Astrocyte (in vitro differentiated cells and primary cell): ENCODE results near the gene UBE2G2. TPM values are rescaled to one million over a fixed set of nuclear protein-coding genes. Genes with fewer than 3 reads are reported as not detected.
"Not testable (repeated sequence)": the region's sequence is repeated elsewhere in the genome, so short reads cannot be mapped to it uniquely, and the experiment has no call there.

ENCODE experiments used
- DNase-seq: peaks from one replicate; pipeline ENCODE4 v3.0.0-alpha.2; 2010; ENCODE audit warnings: low read depth
- FAIRE-seq: peaks from 2 replicates; lab custom pipeline; 2011; peaks lifted over from hg19 to GRCh38; lab: Jason Lieb, UNC
- H2AFZ ChIP-seq: 2 replicates; pipeline ENCODE4 v1.6.0; 2012; ENCODE audit warnings: low read depth, low read length, inconsistent platforms
- H3K27ac ChIP-seq: 2 replicates; pipeline ENCODE4 v1.5.1; 2011; ENCODE audit warnings: low read depth, low read length, inconsistent platforms
- H3K27me3 ChIP-seq: 2 replicates; pipeline ENCODE4 v1.6.0; 2011; ENCODE audit warnings: low read length, inconsistent platforms; ENCODE audit not compliant: insufficient read depth
- H3K36me3 ChIP-seq: 2 replicates; pipeline ENCODE4 v1.5.1; 2011; ENCODE audit warnings: low read length, inconsistent platforms; ENCODE audit not compliant: insufficient read depth
- H3K4me1 ChIP-seq: 2 replicates; pipeline ENCODE4 v1.5.1; 2011; ENCODE audit warnings: low read length, inconsistent platforms; ENCODE audit not compliant: insufficient read depth
- H3K4me2 ChIP-seq: 2 replicates; pipeline ENCODE4 v1.6.0; 2012; ENCODE audit warnings: low read length, inconsistent platforms
- H3K4me3 ChIP-seq: 2 replicates; pipeline ENCODE4 v1.5.1; 2011; ENCODE audit warnings: low read depth, mild to moderate bottlenecking, low read length, inconsistent platforms; ENCODE audit not compliant: insufficient read depth
- H3K79me2 ChIP-seq: 2 replicates; pipeline ENCODE4 v1.6.0; 2012; ENCODE audit warnings: mild to moderate bottlenecking, low read length, inconsistent platforms; ENCODE audit not compliant: insufficient read depth
- H3K9ac ChIP-seq: 2 replicates; pipeline ENCODE4 v1.6.0; 2012; ENCODE audit warnings: mild to moderate bottlenecking, low read length, inconsistent platforms
- H3K9me3 ChIP-seq: 2 replicates; pipeline ENCODE4 v1.5.1; 2012; ENCODE audit warnings: low read depth, mild to moderate bottlenecking, low read length, inconsistent platforms; ENCODE audit not compliant: insufficient read depth
- H4K20me1 ChIP-seq: 2 replicates; pipeline ENCODE4 v1.6.0; 2012; ENCODE audit warnings: low read length, inconsistent platforms; ENCODE audit not compliant: insufficient read depth
- H3K27ac Mint-ChIP-seq: one replicate; pipeline ENCODE4 v1.8.0; 2021; ENCODE audit warnings: mild to moderate bottlenecking, mixed read lengths; ENCODE audit not compliant: unreplicated experiment
- H3K27me3 Mint-ChIP-seq: one replicate; pipeline ENCODE4 v1.8.0; 2021; ENCODE audit warnings: low read depth, mixed read lengths; ENCODE audit not compliant: unreplicated experiment
- H3K36me3 Mint-ChIP-seq: one replicate; pipeline ENCODE4 v1.8.0; 2021; ENCODE audit warnings: low read depth, mixed read lengths; ENCODE audit not compliant: unreplicated experiment
- H3K4me1 Mint-ChIP-seq: one replicate; pipeline ENCODE4 v1.8.0; 2021; ENCODE audit warnings: low read depth, mixed read lengths; ENCODE audit not compliant: unreplicated experiment
- H3K4me3 Mint-ChIP-seq: one replicate; pipeline ENCODE4 v1.8.0; 2021; ENCODE audit warnings: mild to moderate bottlenecking, moderate library complexity, mixed read lengths; ENCODE audit not compliant: unreplicated experiment
- H3K9me3 Mint-ChIP-seq: one replicate; pipeline ENCODE4 v1.8.0; 2021; ENCODE audit warnings: mild to moderate bottlenecking, mixed read lengths; ENCODE audit not compliant: unreplicated experiment
- EZH2 ChIP-seq: IDR thresholded peaks from 2 replicates; pipeline ENCODE4 v1.6.1; 2012; ENCODE audit warnings: mild to moderate bottlenecking, low read length, inconsistent platforms; ENCODE audit not compliant: insufficient read depth
- total RNA-seq: library from RNA; stranded (reverse); gene quantifications from 2 replicates; pipeline ENCODE4 v1.2.1, GENCODE V29; 2021
- TF ChIP-seq, protein P1 (sequence below): IDR thresholded peaks from 2 replicates; pipeline ENCODE4 v1.5.1; 2011; ENCODE audit warnings: low read depth, mild to moderate bottlenecking, inconsistent platforms, low read length, moderate library complexity; ENCODE audit not compliant: insufficient read depth

The UBE2G2 gene
- total RNA-seq, 1 donor from 2014 or later, result 74.5 TPM

DNA sequence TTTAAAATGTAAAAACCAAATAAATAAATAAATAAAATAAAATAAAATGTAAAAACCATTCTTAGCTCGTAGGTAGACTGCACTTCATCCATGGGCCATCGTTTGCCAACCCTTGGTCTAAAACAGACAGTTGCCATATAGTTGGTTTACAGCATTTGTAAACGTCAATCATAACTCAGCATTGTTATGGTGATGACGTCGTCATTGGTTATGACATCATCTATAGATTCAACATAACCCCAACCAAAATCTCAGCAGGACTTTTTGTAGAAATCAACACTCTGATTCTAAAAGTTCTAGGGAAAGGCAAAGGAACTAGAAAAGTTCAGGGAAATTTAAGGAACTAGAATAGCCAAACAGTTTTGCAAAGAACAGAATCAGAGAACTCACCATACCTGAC is 32.0 kb upstream of the UBE2G2 start:
- peaks cover 11% of the 10 kb centered on the region for H3K9me3 Mint-ChIP-seq
- H3K79me2 ChIP-seq, result no peaks in the 10 kb centered on the region

DNA sequence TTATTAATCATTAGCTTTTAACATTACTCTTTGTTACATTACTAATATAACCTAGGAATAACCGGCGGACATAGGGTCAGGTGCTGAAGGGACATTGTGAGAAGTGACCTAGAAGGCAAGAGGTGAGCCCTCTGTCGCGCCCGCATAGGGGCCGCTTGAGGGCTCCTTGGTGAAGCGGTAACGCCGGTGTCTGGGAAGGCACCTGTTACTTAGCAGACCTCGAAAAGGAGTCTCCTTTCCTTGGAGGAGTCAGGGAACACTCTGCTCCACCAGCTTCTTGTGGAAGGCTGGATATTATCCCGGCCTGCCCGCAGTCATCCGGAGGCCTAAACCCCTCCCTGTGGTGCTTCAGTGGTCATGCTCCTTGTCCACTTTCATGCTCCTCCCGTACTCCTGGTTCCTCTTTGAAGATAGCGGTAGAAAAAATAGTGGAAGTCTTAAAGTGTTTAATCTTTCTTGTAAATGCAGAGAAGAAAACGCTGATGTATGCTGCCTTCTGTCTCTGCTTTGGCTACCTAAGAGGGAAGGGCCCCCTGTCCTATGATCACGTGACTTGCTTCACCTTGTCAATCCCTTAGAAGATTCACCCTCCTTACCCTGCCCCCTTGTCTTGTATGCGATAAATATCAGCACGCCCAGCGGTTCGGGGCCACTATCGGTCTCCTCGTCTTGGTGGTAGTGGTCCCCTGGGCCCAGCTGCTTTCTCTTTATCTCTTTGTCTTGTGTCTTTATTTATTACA is 31.1 kb upstream of the UBE2G2 start:
- H3K9me3 ChIP-seq, result peaks cover 15% of the 10 kb centered on the region
- H3K27ac Mint-ChIP-seq, H4K20me1 ChIP-seq, H3K36me3 ChIP-seq, DNase-seq, H3K9ac ChIP-seq, H2AFZ ChIP-seq, H3K36me3 Mint-ChIP-seq, H3K27ac ChIP-seq, H3K27me3 ChIP-seq, H3K4me3 Mint-ChIP-seq, H3K4me1 ChIP-seq, H3K4me3 ChIP-seq, H3K79me2 ChIP-seq, FAIRE-seq, H3K4me2 ChIP-seq, H3K4me1 Mint-ChIP-seq: not testable (repeated sequence)
- peaks cover 18% of the 10 kb centered on the region for H3K9me3 Mint-ChIP-seq
- peaks cover 49% of the 10 kb centered on the region for H3K27me3 Mint-ChIP-seq

More for the DNA sequence above, 32.0 kb upstream of the UBE2G2 start:
- DNase-seq, result no peak
- H3K4me1 ChIP-seq, result no peaks in the 10 kb centered on the region
- H2AFZ ChIP-seq, result no peak overlapping the region
- no peak overlapping the region for H3K27ac ChIP-seq
- H3K4me2 ChIP-seq, result no peak overlapping the region
- H3K4me3 Mint-ChIP-seq, result no peak overlapping the region
- peaks cover 7% of the 10 kb centered on the region for H3K9me3 ChIP-seq
- H3K36me3 Mint-ChIP-seq, result peaks cover 7% of the 10 kb centered on the region
- H4K20me1 ChIP-seq, result no peaks in the 10 kb centered on the region
- H3K27me3 ChIP-seq, result peaks cover 2% of the 10 kb centered on the region
- no peaks in the 10 kb centered on the region for H3K36me3 ChIP-seq
- TF ChIP-seq, protein P1, sequence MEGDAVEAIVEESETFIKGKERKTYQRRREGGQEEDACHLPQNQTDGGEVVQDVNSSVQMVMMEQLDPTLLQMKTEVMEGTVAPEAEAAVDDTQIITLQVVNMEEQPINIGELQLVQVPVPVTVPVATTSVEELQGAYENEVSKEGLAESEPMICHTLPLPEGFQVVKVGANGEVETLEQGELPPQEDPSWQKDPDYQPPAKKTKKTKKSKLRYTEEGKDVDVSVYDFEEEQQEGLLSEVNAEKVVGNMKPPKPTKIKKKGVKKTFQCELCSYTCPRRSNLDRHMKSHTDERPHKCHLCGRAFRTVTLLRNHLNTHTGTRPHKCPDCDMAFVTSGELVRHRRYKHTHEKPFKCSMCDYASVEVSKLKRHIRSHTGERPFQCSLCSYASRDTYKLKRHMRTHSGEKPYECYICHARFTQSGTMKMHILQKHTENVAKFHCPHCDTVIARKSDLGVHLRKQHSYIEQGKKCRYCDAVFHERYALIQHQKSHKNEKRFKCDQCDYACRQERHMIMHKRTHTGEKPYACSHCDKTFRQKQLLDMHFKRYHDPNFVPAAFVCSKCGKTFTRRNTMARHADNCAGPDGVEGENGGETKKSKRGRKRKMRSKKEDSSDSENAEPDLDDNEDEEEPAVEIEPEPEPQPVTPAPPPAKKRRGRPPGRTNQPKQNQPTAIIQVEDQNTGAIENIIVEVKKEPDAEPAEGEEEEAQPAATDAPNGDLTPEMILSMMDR, result no peak
- no peak for TF ChIP-seq EZH2
- H3K4me3 ChIP-seq, result no peak overlapping the region
- no peak overlapping the region for H3K9ac ChIP-seq
- peak; percentile 17 for FAIRE-seq
- peaks cover 44% of the 10 kb centered on the region for H3K27me3 Mint-ChIP-seq
- H3K27ac Mint-ChIP-seq, result no peak overlapping the region
- peaks cover 3% of the 10 kb centered on the region for H3K4me1 Mint-ChIP-seq

DNA sequence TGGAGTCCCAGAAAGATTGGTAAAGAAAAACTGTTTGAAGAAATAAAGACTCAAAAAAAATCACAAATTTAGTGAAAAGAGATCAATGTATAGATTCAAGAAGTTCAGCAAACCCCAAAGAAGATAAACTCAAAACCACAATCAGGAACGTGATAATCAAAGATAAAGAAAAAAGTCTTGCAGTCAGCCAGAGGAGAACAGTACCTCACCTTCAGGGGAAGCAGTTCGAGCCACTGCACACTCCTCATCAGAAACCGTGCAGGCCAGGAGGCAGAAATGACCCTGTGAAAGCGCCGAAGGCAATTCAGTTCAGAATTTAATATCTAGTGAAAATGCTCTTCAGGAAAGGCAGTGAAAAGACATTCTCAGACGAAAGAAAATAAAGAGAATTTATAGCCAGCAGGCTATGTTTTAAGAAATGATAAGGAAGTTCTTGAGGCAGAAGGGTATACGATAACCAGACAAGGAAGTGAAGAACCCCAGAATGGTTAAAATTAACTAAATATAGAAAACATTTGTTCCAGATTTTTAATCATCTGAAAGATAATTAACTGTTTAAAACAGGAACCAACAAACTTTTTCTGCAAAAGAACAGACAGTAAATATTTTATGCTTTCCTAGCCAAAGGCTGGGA is 29.7 kb upstream of the UBE2G2 start:
- no peaks in the 10 kb centered on the region for H4K20me1 ChIP-seq
- H3K27ac ChIP-seq, result no peak overlapping the region
- no peak overlapping the region for H3K27ac Mint-ChIP-seq
- H3K79me2 ChIP-seq, result no peaks in the 10 kb centered on the region
- no peak overlapping the region for H3K4me3 ChIP-seq
- H3K36me3 ChIP-seq, result no peaks in the 10 kb centered on the region
- H3K4me2 ChIP-seq, result no peak overlapping the region
- H3K4me3 Mint-ChIP-seq, result no peak overlapping the region
- no peak overlapping the region for H3K9ac ChIP-seq
- H2AFZ ChIP-seq, result no peak overlapping the region
- H3K9me3 ChIP-seq, result peaks cover 20% of the 10 kb centered on the region
- H3K27me3 Mint-ChIP-seq, result peaks cover 47% of the 10 kb centered on the region
- H3K36me3 Mint-ChIP-seq, result peaks cover 7% of the 10 kb centered on the region
- no peak for DNase-seq
- H3K4me1 Mint-ChIP-seq, result no peaks in the 10 kb centered on the region
- FAIRE-seq, result no peak
- H3K4me1 ChIP-seq, result no peaks in the 10 kb centered on the region
- peaks cover 26% of the 10 kb centered on the region for H3K9me3 Mint-ChIP-seq
- TF ChIP-seq, protein P1, result no peak
- TF ChIP-seq EZH2, result no peak
- peaks cover 2% of the 10 kb centered on the region for H3K27me3 ChIP-seq
